GM23338 (cell line): Measurements from ENCODE around the gene RELL1.

ENCODE experiments used
- CTCF ChIP-seq, 2 experiments: fragments of 200-600 bp in 1 of 2; sonication (generic) in 1 of 2; conservative IDR thresholded peaks; 2 replicates each; pipeline versions ENCODE4 v1.5.1 to v1.6.1; 2016 to 2017; ENCODE audit warnings: antibody characterized with exemption in 2 of 2, low read depth in 2 of 2, mild to moderate bottlenecking in 2 of 2, moderate library complexity in 1 of 2
- EZH2phosphoT487 ChIP-seq: fragments of 200-600 bp; sonication (generic); IDR thresholded peaks from one replicate; pipeline ENCODE4 v1.8.1; 2018; ENCODE audit warnings: antibody characterized with exemption; ENCODE audit not compliant: unreplicated experiment
- POLR2AphosphoS5 ChIP-seq: IDR thresholded peaks from 2 replicates; pipeline ENCODE4 v1.6.1; 2016; ENCODE audit warnings: antibody characterized with exemption, low read depth
- REST ChIP-seq: IDR thresholded peaks from one replicate; pipeline ENCODE4 v1.6.1; 2018; ENCODE audit warnings: antibody characterized with exemption; ENCODE audit not compliant: unreplicated experiment

DNA sequence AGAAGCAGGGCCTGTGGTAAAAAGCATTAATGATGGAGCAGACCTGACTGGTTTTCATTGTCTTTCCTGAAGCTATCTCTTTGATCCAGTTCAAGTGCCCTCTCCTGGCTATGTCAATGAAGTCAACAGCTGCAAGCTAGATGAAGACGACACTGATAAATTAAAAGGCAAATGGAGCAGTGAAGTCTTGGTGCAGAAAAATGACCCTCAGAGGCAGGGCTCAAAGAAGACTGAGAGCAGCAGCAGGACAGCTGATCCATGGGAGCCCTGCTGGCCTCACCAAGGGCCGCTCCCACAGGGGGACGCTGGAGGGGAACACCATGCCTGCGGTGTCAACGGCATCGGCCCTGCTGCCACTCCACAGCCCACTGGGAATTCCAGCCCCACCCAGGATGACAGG is 96.2 kb downstream of the RELL1 start:
- TF ChIP-seq REST = no peak
- TF ChIP-seq CTCF (conservative IDR thresholded peaks at IDR 0.05; ENCODE audit: low read depth in 2 of 2) = no peak
- no peak for TF ChIP-seq EZH2phosphoT487
- TF ChIP-seq POLR2AphosphoS5 = no peak
